Neural progenitor cell (in vitro differentiated cells): ENCODE measurements around the gene CCDC85C. TPM values are rescaled to one million over a fixed set of nuclear protein-coding genes. Genes with fewer than 3 reads are reported as not detected.

Experiments used
- DNase-seq: peaks from one replicate; pipeline ENCODE4 v3.0.0-alpha.2; 2016; ENCODE audit warnings: low spot score
- H2AFZ ChIP-seq: fragments of 200-600 bp; sonication (generic); replicated peaks from 2 replicates; pipeline ENCODE4 v1.6.1; 2016; ENCODE audit warnings: antibody characterized with exemption
- H3F3A ChIP-seq: fragments of 200-600 bp; sonication (generic); 2 replicates; pipeline ENCODE4 v1.6.1; 2016; ENCODE audit warnings: antibody characterized with exemption, low read depth
- H3K27ac ChIP-seq: fragments of 200-600 bp; sonication (generic); 2 replicates; pipeline ENCODE4 v1.5.1; 2016; ENCODE audit warnings: mild to moderate bottlenecking
- H3K27me3 ChIP-seq: fragments of 200-600 bp; sonication (generic); 2 replicates; pipeline ENCODE4 v1.6.1; 2016; ENCODE audit warnings: mild to moderate bottlenecking, moderate library complexity
- H3K36me3 ChIP-seq: fragments of 200-600 bp; sonication (generic); 2 replicates; pipeline ENCODE4 v1.5.1; 2016
- H3K4me1 ChIP-seq: fragments of 200-600 bp; sonication (generic); 2 replicates; pipeline ENCODE4 v1.6.1; 2016; ENCODE audit warnings: mixed run types
- H3K4me2 ChIP-seq: fragments of 200-600 bp; sonication (generic); 2 replicates; pipeline ENCODE4 v1.6.1; 2016
- H3K4me3 ChIP-seq: fragments of 200-600 bp; sonication (generic); 2 replicates; pipeline ENCODE4 v1.5.1; 2016
- H3K79me2 ChIP-seq: fragments of 200-600 bp; sonication (generic); 2 replicates; pipeline ENCODE4 v1.6.1; 2016; ENCODE audit warnings: low read depth
- H3K9ac ChIP-seq: fragments of 200-600 bp; sonication (generic); 2 replicates; pipeline ENCODE4 v1.6.1; 2016
- H3K9me3 ChIP-seq: fragments of 200-600 bp; sonication (generic); 2 replicates; pipeline ENCODE4 v1.5.1; 2016; ENCODE audit warnings: low read depth
- H4K20me1 ChIP-seq: fragments of 200-600 bp; sonication (generic); 2 replicates; pipeline ENCODE4 v1.6.1; 2016; ENCODE audit warnings: low read depth
- H3K27ac Mint-ChIP-seq: 3 replicates; pipeline ENCODE4 v1.8.0; 2021; ENCODE audit warnings: mixed read lengths
- H3K27me3 Mint-ChIP-seq: 2 replicates; pipeline ENCODE4 v1.8.0; 2022; ENCODE audit warnings: low read depth, mild to moderate bottlenecking, inconsistent platforms, moderate library complexity, mixed read lengths; ENCODE audit not compliant: insufficient read depth
- H3K36me3 Mint-ChIP-seq: 3 replicates; pipeline ENCODE4 v1.8.0; 2021; ENCODE audit warnings: mixed read lengths
- H3K4me1 Mint-ChIP-seq: 3 replicates; pipeline ENCODE4 v1.8.0; 2021; ENCODE audit warnings: mixed read lengths
- H3K4me3 Mint-ChIP-seq: 3 replicates; pipeline ENCODE4 v1.8.0; 2021; ENCODE audit warnings: mild to moderate bottlenecking, moderate library complexity, mixed read lengths
- H3K9me3 Mint-ChIP-seq: 3 replicates; pipeline ENCODE4 v1.8.0; 2020; ENCODE audit warnings: mixed read lengths
- CTCF ChIP-seq: fragments of 200-600 bp; sonication (generic); IDR thresholded peaks from 2 replicates; pipeline ENCODE4 v1.5.1; 2017; ENCODE audit warnings: antibody characterized with exemption, mild to moderate bottlenecking
- EZH2 ChIP-seq: fragments of 200-600 bp; sonication (generic); IDR thresholded peaks from 2 replicates; pipeline ENCODE4 v1.6.1; 2017; ENCODE audit warnings: antibody characterized with exemption, mild to moderate bottlenecking, moderate library complexity
- EZH2phosphoT487 ChIP-seq: fragments of 200-600 bp; sonication (generic); IDR thresholded peaks from 2 replicates; pipeline ENCODE4 v1.6.1; 2017; ENCODE audit warnings: antibody characterized with exemption
- total RNA-seq: library from RNA; depleted of rRNA; stranded (reverse); fragments of >200 nt; gene quantifications from 2 replicates; pipeline ENCODE4 v1.2.3, GENCODE V29; 2015; ENCODE audit warnings: low replicate concordance

The CCDC85C gene
- total RNA-seq: 19.0 and 41.3 TPM in 2 replicates

DNA sequence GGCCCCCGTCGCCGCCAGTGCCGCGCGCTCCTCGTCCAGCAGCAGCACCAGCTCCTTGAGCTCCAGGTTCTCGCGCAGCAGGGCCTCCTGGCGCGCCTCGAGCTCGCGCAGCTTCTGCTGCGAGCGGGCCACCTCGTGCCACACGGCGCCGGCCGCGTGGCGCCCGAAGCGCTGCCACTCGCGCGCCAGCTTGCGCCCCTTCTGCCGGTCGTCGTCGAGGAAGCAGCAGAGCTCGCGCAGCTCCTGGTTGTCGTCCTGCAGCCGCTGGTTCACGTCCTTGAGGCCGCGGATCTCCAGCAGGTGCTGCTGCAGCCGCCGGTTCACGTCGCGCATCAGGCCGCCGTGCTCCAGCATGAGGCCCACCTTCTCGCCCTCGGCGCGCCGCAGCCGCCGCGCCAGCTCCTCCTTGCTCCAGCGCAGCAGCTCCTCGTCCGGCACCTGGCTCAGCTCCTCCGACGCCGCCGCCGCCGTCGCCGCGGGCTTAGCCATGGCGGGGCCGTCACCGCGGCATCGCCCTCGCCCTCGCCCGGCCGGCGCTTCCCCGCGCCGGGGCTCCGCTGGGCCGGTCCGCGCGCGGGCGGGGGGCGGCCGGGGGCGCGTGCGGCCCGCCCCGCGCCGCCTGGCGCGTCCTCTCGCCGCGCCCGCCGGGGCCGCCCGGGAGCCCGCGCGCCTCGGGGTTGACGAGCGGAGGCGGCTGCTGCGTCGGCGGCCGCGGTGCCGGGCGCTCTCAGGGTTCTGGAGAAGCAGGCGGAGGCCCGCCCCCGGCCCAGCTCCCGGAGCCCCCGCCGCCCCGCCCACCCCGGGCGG is at the start of gene CCDC85C:
Gene CCDC85C, minus strand, starts transcription at position 737 of the 807 bp plus-strand sequence. Its CDS starts 248 bp downstream, at position 489.
- H3K27ac Mint-ChIP-seq: peak within 1 kb of the TSS; percentile 94
- no peaks in the 10 kb centered on the region for H3K9me3 Mint-ChIP-seq
- peaks cover 10% of the 10 kb centered on the region for H3K27me3 Mint-ChIP-seq
- Histone ChIP-seq H3K4me1 (peaks cover 54% of the 10 kb centered on the region), H3K27ac (peak within 1 kb of the TSS; percentile 80), H2AFZ (peak within 1 kb of the TSS; percentile 48), H3K36me3 (no peaks in the 10 kb centered on the region), H3F3A (peaks cover 58% of the 10 kb centered on the region), H3K9me3 (no peaks in the 10 kb centered on the region), H3K4me2 (peak within 1 kb of the TSS; percentile 100), H3K27me3 (peaks cover 25% of the 10 kb centered on the region), H4K20me1 (peaks cover 48% of the 10 kb centered on the region), H3K4me3 (peak within 1 kb of the TSS; percentile 87), H3K9ac (peak within 1 kb of the TSS; percentile 36), H3K79me2 (peaks cover 50% of the 10 kb centered on the region)
- TF ChIP-seq EZH2: peak; percentile 48
- peak; percentile 49 for TF ChIP-seq EZH2phosphoT487
- no peak for TF ChIP-seq CTCF
- H3K4me1 Mint-ChIP-seq: peaks cover 61% of the 10 kb centered on the region
- DNase-seq: peak; percentile 77
- H3K36me3 Mint-ChIP-seq: no peaks in the 10 kb centered on the region
- peak within 1 kb of the TSS; percentile 92 for H3K4me3 Mint-ChIP-seq

GRCh38 chr14:99651953-99652746 is 48.1 kb upstream of the CCDC85C start:
- H3K9ac ChIP-seq: no peak overlapping the region
- H2AFZ ChIP-seq: no peak overlapping the region
- peaks cover 2% of the 10 kb centered on the region for H3K36me3 Mint-ChIP-seq
- H3K27me3 Mint-ChIP-seq: peaks cover 15% of the 10 kb centered on the region
- H3K36me3 ChIP-seq: no peaks in the 10 kb centered on the region
- H3K4me1 ChIP-seq: peaks cover 4% of the 10 kb centered on the region
- TF ChIP-seq CTCF (no peak), EZH2phosphoT487 (no peak)
- no peak overlapping the region for H3K4me3 Mint-ChIP-seq
- no peak overlapping the region for H3K27ac ChIP-seq
- peaks cover 2% of the 10 kb centered on the region for H3K9me3 Mint-ChIP-seq
- H3K9me3 ChIP-seq: no peaks in the 10 kb centered on the region
- no peak overlapping the region for H3K4me2 ChIP-seq
- peaks cover 6% of the 10 kb centered on the region for H3F3A ChIP-seq
- no peaks in the 10 kb centered on the region for H4K20me1 ChIP-seq
- H3K27me3 ChIP-seq: no peaks in the 10 kb centered on the region
- H3K4me3 ChIP-seq: no peak overlapping the region
- DNase-seq: no peak
- no peaks in the 10 kb centered on the region for H3K79me2 ChIP-seq
- H3K27ac Mint-ChIP-seq: no peak overlapping the region
- peaks cover 42% of the 10 kb centered on the region for H3K4me1 Mint-ChIP-seq

DNA sequence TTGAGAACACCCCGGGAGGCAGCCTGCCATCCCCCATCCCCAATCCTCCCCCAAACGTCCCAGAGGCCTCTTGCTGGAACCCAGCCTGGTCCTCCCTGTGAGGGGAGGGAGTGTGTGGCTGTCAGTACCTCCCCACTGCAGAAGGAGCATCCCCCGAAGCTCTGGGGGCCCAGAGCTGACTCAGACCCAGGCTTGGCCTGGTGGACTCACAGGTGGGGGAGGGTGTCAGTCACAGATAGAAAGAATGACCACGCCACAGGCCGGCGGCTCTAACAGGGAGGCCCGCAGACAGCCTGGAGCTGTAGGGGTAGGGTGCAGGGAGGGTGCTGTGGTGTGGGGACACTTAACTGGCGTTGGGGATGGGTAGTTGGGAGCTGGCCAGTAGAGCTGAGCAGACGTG is 46.2 kb upstream of the CCDC85C start:
- H3K4me3 Mint-ChIP-seq: no peak overlapping the region
- Histone ChIP-seq H3K79me2 (no peaks in the 10 kb centered on the region), H3K9ac (no peak overlapping the region), H3K4me1 (peaks cover 9% of the 10 kb centered on the region), H3K27ac (no peak overlapping the region), H3K9me3 (no peaks in the 10 kb centered on the region), H3K4me2 (no peak overlapping the region), H3F3A (peaks cover 6% of the 10 kb centered on the region), H3K27me3 (peaks cover 13% of the 10 kb centered on the region), H2AFZ (no peak overlapping the region), H4K20me1 (no peaks in the 10 kb centered on the region), H3K36me3 (no peaks in the 10 kb centered on the region), H3K4me3 (no peak overlapping the region)
- H3K4me1 Mint-ChIP-seq: peaks cover 43% of the 10 kb centered on the region
- no peak overlapping the region for H3K27ac Mint-ChIP-seq
- H3K27me3 Mint-ChIP-seq: peaks cover 18% of the 10 kb centered on the region
- H3K9me3 Mint-ChIP-seq: peaks cover 2% of the 10 kb centered on the region
- H3K36me3 Mint-ChIP-seq: peaks cover 2% of the 10 kb centered on the region
- no peak for DNase-seq
- TF ChIP-seq EZH2phosphoT487: no peak
